Measurements from ENCODE around the gene OR2G2. TPM values are rescaled to one million over a fixed set of nuclear protein-coding genes. Genes with fewer than 3 reads are reported as not detected.

OR2G2 gene
- total and polyA plus RNA-seq, 2 of the 8 experiments (the other 6 are each of a cell fraction or from before 2014, with no cell fraction given) = not detected

DNA sequence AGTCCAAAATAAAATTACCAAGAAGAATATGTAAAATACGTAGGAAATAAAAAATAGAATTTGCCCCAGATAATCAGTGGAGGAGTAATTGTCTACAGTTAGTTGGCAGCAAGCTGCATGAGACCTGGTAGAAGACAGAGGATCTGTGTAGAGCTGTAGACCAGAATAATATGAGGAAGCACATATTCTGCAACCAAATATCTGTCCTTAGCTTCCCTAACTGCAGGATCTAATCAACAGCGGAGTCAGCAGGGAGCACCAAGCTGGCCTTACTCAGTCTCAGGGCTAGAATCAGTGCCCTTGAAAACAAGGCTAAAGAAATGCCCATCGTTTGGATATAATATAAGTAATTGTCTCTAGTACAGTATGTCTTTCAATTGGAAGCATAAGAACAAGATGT is 45.3 kb upstream of the OR2G2 start:
- H3K4ac ChIP-seq (replicated peaks; ENCODE audit: insufficient read length, low read depth, low read length) = no peak overlapping the region
- CTCF ChIA-PET (ENCODE audit: partially characterized antibody) = no interaction called here
- TF ChIP-seq HDAC6 (IDR thresholded peaks at IDR 0.05; ENCODE audit: low read depth, low read length) (no peak), PHF8 (conservative IDR thresholded peaks at IDR 0.05; ENCODE audit: low read depth, low read length) (no peak), HDAC2 (IDR thresholded peaks at IDR 0.05; ENCODE audit: borderline replicate concordance in 1 of 2, low read depth in 2 of 2, low read length in 2 of 2) (no peak), RFX5 (IDR thresholded peaks at IDR 0.05; ENCODE audit: borderline replicate concordance, low read depth, low read length) (no peak), SRF (IDR thresholded peaks at IDR 0.05; ENCODE audit: low read depth, low read length) (no peak), RBBP5 (IDR thresholded peaks at IDR 0.05; ENCODE audit: borderline replicate concordance, low read depth, low read length) (no peak), TAF7 (optimal IDR thresholded peaks at IDR 0.05; ENCODE audit: borderline replicate concordance, low read depth, low read length) (no peak), NRF1 (IDR thresholded peaks at IDR 0.05; ENCODE audit: low read depth, low read length) (no peak)
- TF ChIP-seq, protein P1, sequence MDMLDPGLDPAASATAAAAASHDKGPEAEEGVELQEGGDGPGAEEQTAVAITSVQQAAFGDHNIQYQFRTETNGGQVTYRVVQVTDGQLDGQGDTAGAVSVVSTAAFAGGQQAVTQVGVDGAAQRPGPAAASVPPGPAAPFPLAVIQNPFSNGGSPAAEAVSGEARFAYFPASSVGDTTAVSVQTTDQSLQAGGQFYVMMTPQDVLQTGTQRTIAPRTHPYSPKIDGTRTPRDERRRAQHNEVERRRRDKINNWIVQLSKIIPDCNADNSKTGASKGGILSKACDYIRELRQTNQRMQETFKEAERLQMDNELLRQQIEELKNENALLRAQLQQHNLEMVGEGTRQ (IDR thresholded peaks at IDR 0.05; ENCODE audit: low read length) = no peak
- TF ChIP-seq, protein P2, sequence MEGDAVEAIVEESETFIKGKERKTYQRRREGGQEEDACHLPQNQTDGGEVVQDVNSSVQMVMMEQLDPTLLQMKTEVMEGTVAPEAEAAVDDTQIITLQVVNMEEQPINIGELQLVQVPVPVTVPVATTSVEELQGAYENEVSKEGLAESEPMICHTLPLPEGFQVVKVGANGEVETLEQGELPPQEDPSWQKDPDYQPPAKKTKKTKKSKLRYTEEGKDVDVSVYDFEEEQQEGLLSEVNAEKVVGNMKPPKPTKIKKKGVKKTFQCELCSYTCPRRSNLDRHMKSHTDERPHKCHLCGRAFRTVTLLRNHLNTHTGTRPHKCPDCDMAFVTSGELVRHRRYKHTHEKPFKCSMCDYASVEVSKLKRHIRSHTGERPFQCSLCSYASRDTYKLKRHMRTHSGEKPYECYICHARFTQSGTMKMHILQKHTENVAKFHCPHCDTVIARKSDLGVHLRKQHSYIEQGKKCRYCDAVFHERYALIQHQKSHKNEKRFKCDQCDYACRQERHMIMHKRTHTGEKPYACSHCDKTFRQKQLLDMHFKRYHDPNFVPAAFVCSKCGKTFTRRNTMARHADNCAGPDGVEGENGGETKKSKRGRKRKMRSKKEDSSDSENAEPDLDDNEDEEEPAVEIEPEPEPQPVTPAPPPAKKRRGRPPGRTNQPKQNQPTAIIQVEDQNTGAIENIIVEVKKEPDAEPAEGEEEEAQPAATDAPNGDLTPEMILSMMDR (IDR thresholded peaks at IDR 0.05; ENCODE audit: control extremely low read depth in 1 of 3, insufficient read depth in 1 of 3, low read depth in 1 of 3, low read length in 3 of 3) = no peak

More for the DNA sequence above, 45.3 kb upstream of the OR2G2 start:
- Histone ChIP-seq H2BK5ac (ENCODE audit: low read depth, low read length) (no peak overlapping the region), H3K56ac (replicated peaks; ENCODE audit: insufficient read length, low read depth, low read length) (no peak overlapping the region), H3K27me3 (replicated peaks in 1 of 4; ENCODE audit: control insufficient read depth in 3 of 4, extremely low read depth in 1 of 4, insufficient read depth in 3 of 4, low read length in 3 of 4) (no peaks in the 10 kb centered on the region), H3K36me3 (ENCODE audit: control insufficient read depth in 2 of 4, insufficient read depth in 4 of 4, low read length in 3 of 4) (no peaks in the 10 kb centered on the region), H3K23me2 (ENCODE audit: low read depth, low read length) (no peaks in the 10 kb centered on the region), H2BK15ac (ENCODE audit: low read length) (no peak overlapping the region), H3K18ac (ENCODE audit: extremely low read depth, low read length) (no peak overlapping the region), H3K79me2 (ENCODE audit: control insufficient read depth in 1 of 2, insufficient read depth in 2 of 2, low read length in 2 of 2) (no peaks in the 10 kb centered on the region), H4K5ac (ENCODE audit: insufficient read length, low read depth, low read length) (no peak overlapping the region), H4K8ac (ENCODE audit: extremely low read depth, insufficient read depth, low read length) (no peak overlapping the region), H2AK5ac (ENCODE audit: low read depth, low read length) (no peak overlapping the region), H3K79me1 (ENCODE audit: low read depth, low read length) (no peaks in the 10 kb centered on the region), H3K9me3 (ENCODE audit: insufficient read depth in 2 of 2, low read depth in 1 of 2, low read length in 1 of 2) (peaks cover 29 to 45% of the 10 kb centered on the region in 2 experiments), H3K14ac (ENCODE audit: insufficient read length) (no peak overlapping the region), H3K9ac (replicated peaks in 1 of 4; ENCODE audit: extremely low read depth in 1 of 4, low read depth in 3 of 4, low read length in 3 of 4) (no peak overlapping the region), H2AFZ (ENCODE audit: low read length) (no peak overlapping the region), H2BK20ac (ENCODE audit: low read length) (no peak overlapping the region), H3K27ac (ENCODE audit: low read depth, low read length) (no peak overlapping the region), H2BK120ac (replicated peaks; ENCODE audit: low read depth, low read length) (no peak overlapping the region), H3K4me1 (replicated peaks in 1 of 4; ENCODE audit: control insufficient read depth in 3 of 4, insufficient read depth in 4 of 4, low read length in 3 of 4) (no peaks in the 10 kb centered on the region; a peak in 1 of 7 replicates), H3K4me2 (ENCODE audit: insufficient read depth in 1 of 2, low read depth in 2 of 2, low read length in 2 of 2) (no peak overlapping the region), H4K91ac (replicated peaks; ENCODE audit: insufficient read length, low read length) (no peak overlapping the region), H3K23ac (ENCODE audit: insufficient read length) (no peak overlapping the region), H2BK12ac (ENCODE audit: low read depth, low read length) (no peak overlapping the region), H3K4me3 (ENCODE audit: extremely low read depth in 1 of 4, insufficient read depth in 2 of 4, low read depth in 3 of 4, low read length in 4 of 4) (no peak overlapping the region), H4K20me1 (replicated peaks in 1 of 2; ENCODE audit: control insufficient read depth in 1 of 2, insufficient read depth in 2 of 2, low read length in 2 of 2) (no peaks in the 10 kb centered on the region)
- POLR2A ChIA-PET (ENCODE audit: partially characterized antibody) = no interaction called here
- FAIRE-seq = no peak
- WGBS, 2 experiments (ENCODE audit: extremely low coverage in 1 of 2, insufficient coverage in 1 of 2, insufficient read length in 1 of 2, insufficient replicate concordance in 2 of 2, low coverage in 1 of 2, low lambda C conversion rate in 2 of 2, missing lambda C conversion rate in 1 of 2) = 39% methylated on average over 3 of the region's 3 CpGs; no CpG with 5 or more reads in 1 of the 2 experiments
- no peak for DNase-seq (ENCODE audit: low read depth in 1 of 2, low spot score in 2 of 2)
